ENCODE measurements around the gene MRPL20. TPM values are rescaled to one million over a fixed set of nuclear protein-coding genes. Genes with fewer than 3 reads are reported as not detected.

Gene MRPL20
- total RNA-seq, 1 donor from 2014 or later, result 86.9 TPM

- DNase-seq (ENCODE audit: extremely low spot score, unreplicated experiment), result no peak
- no peaks in the 10 kb centered on the region for H3K27me3 Mint-ChIP-seq (ENCODE audit: unreplicated experiment)
- TF ChIP-seq CTCF (IDR thresholded peaks at IDR 0.05), result no peak
- H3K4me3 Mint-ChIP-seq (ENCODE audit: unreplicated experiment), result peak overlapping the region; percentile 90
- peak overlapping the region; percentile 90 for H3K27ac Mint-ChIP-seq (ENCODE audit: unreplicated experiment)
- peaks cover 4% of the 10 kb centered on the region for H3K36me3 Mint-ChIP-seq (ENCODE audit: unreplicated experiment)
- H3K9me3 Mint-ChIP-seq (ENCODE audit: unreplicated experiment), result no peaks in the 10 kb centered on the region
- peaks cover 65% of the 10 kb centered on the region for H3K4me1 Mint-ChIP-seq (ENCODE audit: unreplicated experiment)
These were observed 49.1 kb downstream of the MRPL20 start for GRCh38 chr1:1357871-1358432.

GRCh38 chr1:1356796-1357401, 50.2 kb downstream of the MRPL20 start:
- peak overlapping the region; percentile 90 for H3K4me3 Mint-ChIP-seq (ENCODE audit: unreplicated experiment)
- H3K4me1 Mint-ChIP-seq (ENCODE audit: unreplicated experiment), result peaks cover 70% of the 10 kb centered on the region
- no peaks in the 10 kb centered on the region for H3K9me3 Mint-ChIP-seq (ENCODE audit: unreplicated experiment)
- DNase-seq (ENCODE audit: extremely low spot score, unreplicated experiment), result no peak
- no peaks in the 10 kb centered on the region for H3K27me3 Mint-ChIP-seq (ENCODE audit: unreplicated experiment)
- no peak for TF ChIP-seq CTCF (IDR thresholded peaks at IDR 0.05)
- peaks cover 9% of the 10 kb centered on the region for H3K36me3 Mint-ChIP-seq (ENCODE audit: unreplicated experiment)
- peak overlapping the region; percentile 90 for H3K27ac Mint-ChIP-seq (ENCODE audit: unreplicated experiment)

GRCh38 chr1:1356166-1356795, 50.8 kb downstream of the MRPL20 start:
- Mint-ChIP-seq H3K4me3 (ENCODE audit: unreplicated experiment) (peak overlapping the region; percentile 90), H3K36me3 (ENCODE audit: unreplicated experiment) (peaks cover 9% of the 10 kb centered on the region), H3K27me3 (ENCODE audit: unreplicated experiment) (no peaks in the 10 kb centered on the region), H3K4me1 (ENCODE audit: unreplicated experiment) (peaks cover 69% of the 10 kb centered on the region), H3K27ac (ENCODE audit: unreplicated experiment) (peak overlapping the region; percentile 90), H3K9me3 (ENCODE audit: unreplicated experiment) (no peaks in the 10 kb centered on the region)
- TF ChIP-seq CTCF (IDR thresholded peaks at IDR 0.05), result no peak
- no peak for DNase-seq (ENCODE audit: extremely low spot score, unreplicated experiment)

GRCh38 chr1:1355416-1355815, 51.7 kb downstream of the MRPL20 start:
- Mint-ChIP-seq H3K27ac (ENCODE audit: unreplicated experiment) (no peak overlapping the region), H3K27me3 (ENCODE audit: unreplicated experiment) (no peaks in the 10 kb centered on the region), H3K9me3 (ENCODE audit: unreplicated experiment) (no peaks in the 10 kb centered on the region), H3K4me3 (ENCODE audit: unreplicated experiment) (no peak overlapping the region), H3K4me1 (ENCODE audit: unreplicated experiment) (peaks cover 61% of the 10 kb centered on the region), H3K36me3 (ENCODE audit: unreplicated experiment) (peaks cover 9% of the 10 kb centered on the region)
- TF ChIP-seq CTCF (IDR thresholded peaks at IDR 0.05), result no peak
- no peak for DNase-seq (ENCODE audit: extremely low spot score, unreplicated experiment)
